Body of pancreas (tissue), 4 donors: ENCODE measurements around the gene SPEF2. TPM values are rescaled to one million over a fixed set of nuclear protein-coding genes. Genes with fewer than 3 reads are reported as not detected.

ENCODE experiments used
- ATAC-seq: fragments of 150-250 bp; one replicate; pipeline ENCODE4 v1.9.1; 2016
- DNase-seq, 4 donors: peaks; one replicate each; pipeline ENCODE4 v3.0.0-alpha.2; 2019
- H3K27ac ChIP-seq, 4 donors: fragments of 200-600 bp; sonication (generic); 1 replicate in 3 of 4; 2 replicates in 1 of 4; pipeline versions ENCODE4 v1.5.1 to v1.6.1; 2016 to 2019; ENCODE audit warnings: mild to moderate bottlenecking in 1 of 4, mixed read lengths in 1 of 4, moderate library complexity in 1 of 4
- H3K27me3 ChIP-seq, 2 donors: fragments of 200-600 bp; sonication (generic); one replicate each; pipeline ENCODE4 v1.6.0; 2016; ENCODE audit warnings: mild to moderate bottlenecking in 1 of 2
- H3K36me3 ChIP-seq, 2 donors: fragments of 200-600 bp; sonication (generic); replicated peaks in 1 of 2; 2 replicates each; pipeline ENCODE4 v1.5.1; 2016; ENCODE audit warnings: low read depth in 2 of 2; ENCODE audit not compliant: insufficient read depth in 1 of 2
- H3K4me1 ChIP-seq: fragments of 200-600 bp; sonication (generic); one replicate; pipeline ENCODE4 v1.6.0; 2016
- H3K4me3 ChIP-seq, 2 donors: fragments of 200-600 bp; sonication (generic); 1 replicate in 1 of 2; 2 replicates in 1 of 2; pipeline ENCODE4 v1.5.1; 2016 to 2019
- H3K9me3 ChIP-seq, 3 donors: fragments of 200-600 bp; sonication (generic); 1 replicate in 2 of 3; 2 replicates in 1 of 3; pipeline ENCODE4 v1.5.1; 2016
- CTCF ChIP-seq, 7 experiments: fragments of 450-650 bp in 4 of 7; fragments of 200-600 bp in 3 of 7; sonication (generic) in 3 of 7; IDR thresholded peaks; one replicate each; pipeline ENCODE4 v1.5.1; 2016 to 2019; ENCODE audit warnings: antibody characterized with exemption in 7 of 7
- POLR2A ChIP-seq, 3 donors: fragments of 450-650 bp; IDR thresholded peaks; one replicate each; pipeline ENCODE4 v1.6.1; 2016; ENCODE audit warnings: antibody characterized with exemption in 3 of 3, mild to moderate bottlenecking in 2 of 3
- WGBS, 2 donors: methylation state at CpG; one replicate each; pipeline ENCODE4 v1.1.5; 2017; 5-methylcytosine and 5-hydroxymethylcytosine counted together
- intact Hi-C: fragments of 100-400 bp; cut with DNase I; formaldehyde crosslinking; loops from one replicate; pipeline ENCODE4 v1.15.1; 2023
- total RNA-seq, 2 donors: library from RNA; depleted of rRNA; stranded (reverse); fragments of >200 nt; gene quantifications; one replicate each; pipeline ENCODE4 v1.1.0, GENCODE V29; 2016

The SPEF2 gene
- total RNA-seq, 2 donors from 2014 or later, result 6.3 to 11.4 TPM

- intact Hi-C loops, result no loop called here
- Histone ChIP-seq H3K27ac (no peak overlapping the region), H3K27me3 (no peaks in the 10 kb centered on the region), H3K4me1 (no peaks in the 10 kb centered on the region), H3K9me3 (no peaks in the 10 kb centered on the region), H3K36me3 (no peaks in the 10 kb centered on the region), H3K4me3 (no peak overlapping the region)
- DNase-seq, result no peak
- no peak for ATAC-seq
- WGBS, 2 donors, result 35 to 37% methylated on average over 3 of the region's 3 CpGs
- TF ChIP-seq CTCF (IDR thresholded peaks at IDR 0.05), result no peak
- TF ChIP-seq POLR2A (IDR thresholded peaks at IDR 0.05), result no peak
These were observed 241.5 kb downstream of the SPEF2 start for GRCh38 chr5:35859101-35859661.

- Histone ChIP-seq H3K4me3 (no peak overlapping the region), H3K9me3 (no peaks in the 10 kb centered on the region), H3K4me1 (no peaks in the 10 kb centered on the region), H3K36me3 (no peaks in the 10 kb centered on the region), H3K27me3 (no peaks in the 10 kb centered on the region), H3K27ac (no peak overlapping the region)
- ATAC-seq (no peak), DNase-seq (no peak)
- intact Hi-C loops, result no loop called here
- whole genome bisulfite sequencing, 2 donors, result 93 to 95% methylated on average over 1 of the region's 1 CpG
- TF ChIP-seq POLR2A (IDR thresholded peaks at IDR 0.05), result no peak
- no peak for TF ChIP-seq CTCF (IDR thresholded peaks at IDR 0.05)
These were observed 243.0 kb downstream of the SPEF2 start for GRCh38 chr5:35860686-35861085.

GRCh38 chr5:35861718-35862117, 244.1 kb downstream of the SPEF2 start:
- Histone ChIP-seq H3K36me3 (no peaks in the 10 kb centered on the region), H3K27me3 (no peaks in the 10 kb centered on the region), H3K4me3 (no peak overlapping the region), H3K4me1 (no peaks in the 10 kb centered on the region), H3K9me3 (no peaks in the 10 kb centered on the region), H3K27ac (no peak overlapping the region)
- ATAC-seq (no peak), DNase-seq (no peak)
- 55 to 67% methylated on average over 1 of the region's 1 CpG for WGBS, 2 donors
- intact Hi-C loops, result no loop called here
- TF ChIP-seq CTCF (IDR thresholded peaks at IDR 0.05), result no peak
- TF ChIP-seq POLR2A (IDR thresholded peaks at IDR 0.05), result no peak

- H3K4me1 ChIP-seq, result no peaks in the 10 kb centered on the region
- DNase-seq (no peak), ATAC-seq (no peak)
- H3K36me3 ChIP-seq, result no peaks in the 10 kb centered on the region
- H3K9me3 ChIP-seq, result no peaks in the 10 kb centered on the region
- 53 to 60% methylated on average over 2 of the region's 2 CpGs for whole genome bisulfite sequencing, 2 donors
- intact Hi-C loops, result no loop called here
- no peak overlapping the region for H3K4me3 ChIP-seq
- H3K27me3 ChIP-seq, result no peaks in the 10 kb centered on the region
- TF ChIP-seq CTCF (IDR thresholded peaks at IDR 0.05), result no peak
- TF ChIP-seq POLR2A (IDR thresholded peaks at IDR 0.05), result no peak
- no peak overlapping the region for H3K27ac ChIP-seq
These were observed 244.5 kb downstream of the SPEF2 start for GRCh38 chr5:35862126-35862525.

- WGBS, 2 donors, result 40 to 49% methylated on average over 3 of the region's 3 CpGs
- no peak overlapping the region for H3K4me3 ChIP-seq
- H3K9me3 ChIP-seq, result no peaks in the 10 kb centered on the region
- no peak for TF ChIP-seq POLR2A (IDR thresholded peaks at IDR 0.05)
- TF ChIP-seq CTCF (IDR thresholded peaks at IDR 0.05), result no peak
- ATAC-seq, result no peak
- H3K27ac ChIP-seq, result no peak overlapping the region
- no peaks in the 10 kb centered on the region for H3K4me1 ChIP-seq
- H3K27me3 ChIP-seq, result no peaks in the 10 kb centered on the region
- DNase-seq, result no peak
- H3K36me3 ChIP-seq, result no peaks in the 10 kb centered on the region
- intact Hi-C loops, result no loop called here
These were observed 245.5 kb downstream of the SPEF2 start for GRCh38 chr5:35863159-35863558.
